Adrenal gland (tissue), 5 donors: ENCODE measurements around the gene KDM1A.

Experiments used
- POLR2A ChIP-seq, 2 donors: fragments of 450-650 bp; IDR thresholded peaks; one replicate each; pipeline ENCODE4 v1.6.1; 2017; ENCODE audit warnings: antibody characterized with exemption in 2 of 2, mild to moderate bottlenecking in 2 of 2, moderate library complexity in 1 of 2
- TF ChIP-seq, protein P1 (sequence below), 6 experiments: fragments of 450-650 bp in 4 of 6; fragments of 200-600 bp in 2 of 6; sonication (generic) in 1 of 6; IDR thresholded peaks; 1 replicate in 5 of 6; 2 replicates in 1 of 6; pipeline versions ENCODE4 v1.5.1 to v1.8.0; 2016 to 2021; ENCODE audit warnings: antibody characterized with exemption in 6 of 6, mild to moderate bottlenecking in 2 of 6, moderate library complexity in 1 of 6
- donor health status: DM: no; HTN: no; CAD: no.

DNA sequence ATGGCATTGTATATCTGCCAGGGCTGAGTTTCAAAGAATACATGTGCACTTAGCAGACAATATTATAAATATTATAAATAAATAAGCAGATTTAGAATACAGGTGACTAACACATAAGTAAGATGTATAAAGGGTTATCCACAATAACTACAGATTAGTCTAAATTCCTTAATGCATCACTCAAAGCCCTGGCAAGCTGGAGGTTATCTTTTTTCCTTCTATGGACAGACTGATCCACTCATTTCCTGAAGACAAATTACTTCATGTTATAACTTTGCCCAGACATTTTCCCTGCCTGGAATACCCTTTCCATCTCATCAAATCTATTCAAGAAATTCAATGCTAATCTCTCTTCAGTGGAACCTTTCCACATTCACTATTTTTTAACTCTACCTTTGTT, 110.6 kb downstream of the KDM1A start:
- TF ChIP-seq, protein P1, sequence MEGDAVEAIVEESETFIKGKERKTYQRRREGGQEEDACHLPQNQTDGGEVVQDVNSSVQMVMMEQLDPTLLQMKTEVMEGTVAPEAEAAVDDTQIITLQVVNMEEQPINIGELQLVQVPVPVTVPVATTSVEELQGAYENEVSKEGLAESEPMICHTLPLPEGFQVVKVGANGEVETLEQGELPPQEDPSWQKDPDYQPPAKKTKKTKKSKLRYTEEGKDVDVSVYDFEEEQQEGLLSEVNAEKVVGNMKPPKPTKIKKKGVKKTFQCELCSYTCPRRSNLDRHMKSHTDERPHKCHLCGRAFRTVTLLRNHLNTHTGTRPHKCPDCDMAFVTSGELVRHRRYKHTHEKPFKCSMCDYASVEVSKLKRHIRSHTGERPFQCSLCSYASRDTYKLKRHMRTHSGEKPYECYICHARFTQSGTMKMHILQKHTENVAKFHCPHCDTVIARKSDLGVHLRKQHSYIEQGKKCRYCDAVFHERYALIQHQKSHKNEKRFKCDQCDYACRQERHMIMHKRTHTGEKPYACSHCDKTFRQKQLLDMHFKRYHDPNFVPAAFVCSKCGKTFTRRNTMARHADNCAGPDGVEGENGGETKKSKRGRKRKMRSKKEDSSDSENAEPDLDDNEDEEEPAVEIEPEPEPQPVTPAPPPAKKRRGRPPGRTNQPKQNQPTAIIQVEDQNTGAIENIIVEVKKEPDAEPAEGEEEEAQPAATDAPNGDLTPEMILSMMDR (IDR thresholded peaks at IDR 0.05) = no peak
- TF ChIP-seq POLR2A (IDR thresholded peaks at IDR 0.05) = no peak
